Measurements from ENCODE around the gene TMC1. TPM values are rescaled to one million over a fixed set of nuclear protein-coding genes. Genes with fewer than 3 reads are reported as not detected.

The TMC1 gene
- total RNA-seq, 3 donors from 2014 or later, result 0.17 to 0.77 (median 0.19) TPM

- no peaks in the 10 kb centered on the region for H3K9me3 ChIP-seq
- DNase-seq (no peak), ATAC-seq (no peak)
- H3K36me3 ChIP-seq (ENCODE audit: low read depth), result no peaks in the 10 kb centered on the region
- intact Hi-C loops (cut with DNase I, micrococcal nuclease), result no loop called here
- TF ChIP-seq, protein P1, sequence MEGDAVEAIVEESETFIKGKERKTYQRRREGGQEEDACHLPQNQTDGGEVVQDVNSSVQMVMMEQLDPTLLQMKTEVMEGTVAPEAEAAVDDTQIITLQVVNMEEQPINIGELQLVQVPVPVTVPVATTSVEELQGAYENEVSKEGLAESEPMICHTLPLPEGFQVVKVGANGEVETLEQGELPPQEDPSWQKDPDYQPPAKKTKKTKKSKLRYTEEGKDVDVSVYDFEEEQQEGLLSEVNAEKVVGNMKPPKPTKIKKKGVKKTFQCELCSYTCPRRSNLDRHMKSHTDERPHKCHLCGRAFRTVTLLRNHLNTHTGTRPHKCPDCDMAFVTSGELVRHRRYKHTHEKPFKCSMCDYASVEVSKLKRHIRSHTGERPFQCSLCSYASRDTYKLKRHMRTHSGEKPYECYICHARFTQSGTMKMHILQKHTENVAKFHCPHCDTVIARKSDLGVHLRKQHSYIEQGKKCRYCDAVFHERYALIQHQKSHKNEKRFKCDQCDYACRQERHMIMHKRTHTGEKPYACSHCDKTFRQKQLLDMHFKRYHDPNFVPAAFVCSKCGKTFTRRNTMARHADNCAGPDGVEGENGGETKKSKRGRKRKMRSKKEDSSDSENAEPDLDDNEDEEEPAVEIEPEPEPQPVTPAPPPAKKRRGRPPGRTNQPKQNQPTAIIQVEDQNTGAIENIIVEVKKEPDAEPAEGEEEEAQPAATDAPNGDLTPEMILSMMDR (IDR thresholded peaks at IDR 0.05), result no peak
- H3K4me1 ChIP-seq (ENCODE audit: low read depth), result no peaks in the 10 kb centered on the region
- H3K4me3 ChIP-seq, result no peak overlapping the region
Observed at GRCh38 chr9:72733895-72734294, 212.5 kb downstream of the TMC1 start.

- TF ChIP-seq, protein P1 (IDR thresholded peaks at IDR 0.05), result no peak
- intact Hi-C loops (cut with DNase I, micrococcal nuclease), result no loop called here
- no peaks in the 10 kb centered on the region for H3K9me3 ChIP-seq
- H3K4me3 ChIP-seq, result no peak overlapping the region
- H3K4me1 ChIP-seq (ENCODE audit: low read depth), result no peaks in the 10 kb centered on the region
- no peak for DNase-seq
- no peak for ATAC-seq
- H3K36me3 ChIP-seq (ENCODE audit: low read depth), result no peaks in the 10 kb centered on the region
Observed at GRCh38 chr9:72734631-72735030, 213.2 kb downstream of the TMC1 start.

GRCh38 chr9:72743836-72744235, 222.4 kb downstream of the TMC1 start:
- ATAC-seq (no peak), DNase-seq (no peak)
- H3K4me1 ChIP-seq (ENCODE audit: low read depth), result no peaks in the 10 kb centered on the region
- H3K36me3 ChIP-seq (ENCODE audit: low read depth), result no peaks in the 10 kb centered on the region
- no peaks in the 10 kb centered on the region for H3K9me3 ChIP-seq
- intact Hi-C loops (cut with DNase I, micrococcal nuclease), result no loop called here
- no peak overlapping the region for H3K4me3 ChIP-seq
- TF ChIP-seq, protein P1 (IDR thresholded peaks at IDR 0.05), result no peak

GRCh38 chr9:72749276-72749675, 227.9 kb downstream of the TMC1 start:
- intact Hi-C loops (cut with DNase I, micrococcal nuclease), result no loop called here
- ATAC-seq (peak; percentile 96), DNase-seq (peak in 2 of 3 donors; percentile 28 to 37)
- no peaks in the 10 kb centered on the region for H3K36me3 ChIP-seq (ENCODE audit: low read depth)
- no peaks in the 10 kb centered on the region for H3K9me3 ChIP-seq
- H3K4me1 ChIP-seq (ENCODE audit: low read depth), result peaks cover 3% of the 10 kb centered on the region
- TF ChIP-seq, protein P1 (IDR thresholded peaks at IDR 0.05), result no peak
- no peak overlapping the region for H3K4me3 ChIP-seq

DNA sequence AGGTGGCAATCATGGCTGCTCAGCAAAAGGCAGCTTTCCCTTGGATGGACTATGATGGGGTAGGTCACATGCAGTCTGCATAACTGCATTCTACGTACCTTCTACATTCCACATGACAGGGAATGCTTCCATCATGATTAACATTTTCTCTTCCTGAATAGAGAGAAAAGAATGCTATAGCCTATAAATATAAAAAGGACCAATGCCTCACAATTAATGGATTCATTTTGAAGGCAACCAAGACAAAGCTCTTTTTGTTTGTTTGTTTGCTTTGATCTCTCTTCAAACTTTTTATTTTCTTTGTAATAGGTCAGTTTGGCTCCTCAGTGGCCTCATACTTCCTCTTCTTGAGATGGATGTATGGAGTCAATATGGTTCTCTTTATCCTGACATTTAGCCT, 230.1 kb downstream of the TMC1 start:
- no peak for DNase-seq
- ATAC-seq, result no peak

More for the DNA sequence above, 230.1 kb downstream of the TMC1 start:
- H3K9me3 ChIP-seq, result no peaks in the 10 kb centered on the region
- intact Hi-C loops (cut with DNase I, micrococcal nuclease), result no loop called here
- H3K4me1 ChIP-seq (ENCODE audit: low read depth), result peaks cover 3% of the 10 kb centered on the region
- TF ChIP-seq, protein P1 (IDR thresholded peaks at IDR 0.05), result no peak
- H3K36me3 ChIP-seq (ENCODE audit: low read depth), result no peaks in the 10 kb centered on the region
- no peak overlapping the region for H3K4me3 ChIP-seq
